ENCODE data around the gene TSPAN13.

DNA sequence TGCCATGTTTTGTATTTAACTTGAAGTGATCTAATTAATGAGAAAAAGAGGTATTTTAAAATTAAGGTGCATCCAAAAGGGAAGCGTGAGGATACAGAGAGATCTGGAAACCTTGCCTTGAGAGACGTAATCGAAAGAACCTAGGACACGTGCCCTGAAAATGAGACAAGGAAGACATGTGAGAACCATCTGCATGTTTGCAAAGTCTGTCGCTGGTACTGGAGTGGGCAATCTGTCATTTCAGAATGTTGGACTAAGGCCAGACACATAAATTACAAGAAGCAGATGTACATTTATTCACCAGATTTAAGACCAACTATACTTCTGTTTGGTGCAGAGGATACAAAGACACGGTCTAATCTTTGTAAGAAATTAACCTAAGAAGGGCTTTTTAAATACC, 42.1 kb downstream of the TSPAN13 start:
- TF ChIP-seq, protein P1, sequence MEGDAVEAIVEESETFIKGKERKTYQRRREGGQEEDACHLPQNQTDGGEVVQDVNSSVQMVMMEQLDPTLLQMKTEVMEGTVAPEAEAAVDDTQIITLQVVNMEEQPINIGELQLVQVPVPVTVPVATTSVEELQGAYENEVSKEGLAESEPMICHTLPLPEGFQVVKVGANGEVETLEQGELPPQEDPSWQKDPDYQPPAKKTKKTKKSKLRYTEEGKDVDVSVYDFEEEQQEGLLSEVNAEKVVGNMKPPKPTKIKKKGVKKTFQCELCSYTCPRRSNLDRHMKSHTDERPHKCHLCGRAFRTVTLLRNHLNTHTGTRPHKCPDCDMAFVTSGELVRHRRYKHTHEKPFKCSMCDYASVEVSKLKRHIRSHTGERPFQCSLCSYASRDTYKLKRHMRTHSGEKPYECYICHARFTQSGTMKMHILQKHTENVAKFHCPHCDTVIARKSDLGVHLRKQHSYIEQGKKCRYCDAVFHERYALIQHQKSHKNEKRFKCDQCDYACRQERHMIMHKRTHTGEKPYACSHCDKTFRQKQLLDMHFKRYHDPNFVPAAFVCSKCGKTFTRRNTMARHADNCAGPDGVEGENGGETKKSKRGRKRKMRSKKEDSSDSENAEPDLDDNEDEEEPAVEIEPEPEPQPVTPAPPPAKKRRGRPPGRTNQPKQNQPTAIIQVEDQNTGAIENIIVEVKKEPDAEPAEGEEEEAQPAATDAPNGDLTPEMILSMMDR (IDR thresholded peaks at IDR 0.05; ENCODE audit: low read depth, low read length, poor library complexity, severe bottlenecking), result no peak
- no peak for TF ChIP-seq EZH2phosphoT487 (IDR thresholded peaks at IDR 0.05; ENCODE audit: borderline replicate concordance, low read length)

Data from DOHH2 (cell line).